Measurements from ENCODE around the gene MYO18A. TPM values are rescaled to one million over a fixed set of nuclear protein-coding genes. Genes with fewer than 3 reads are reported as not detected.

MYO18A gene
- total RNA-seq, 3 donors from 2014 or later (not counting 1 experiment from before 2014, with no cell fraction given), result 110 to 117 (median 115) TPM

DNA sequence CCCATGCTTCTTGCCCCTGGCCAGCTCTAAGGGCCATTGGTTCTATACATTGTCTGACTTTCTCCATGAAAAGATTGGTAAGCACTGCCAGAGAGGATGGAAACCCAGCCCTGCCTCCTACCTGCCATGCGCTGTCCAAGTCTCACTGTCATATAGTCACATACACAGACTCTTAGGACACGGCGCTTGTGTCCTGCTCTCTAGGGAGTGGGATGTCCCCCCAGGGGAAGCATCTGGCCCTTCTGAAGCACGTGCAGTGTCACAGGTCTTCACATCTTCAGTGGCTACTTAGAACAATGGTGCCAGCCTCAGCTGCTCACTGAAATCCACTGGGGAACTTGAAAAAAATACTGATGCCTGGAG, 38.7 kb downstream of the MYO18A start:
- peaks cover 56% of the 10 kb centered on the region for H3K4me1 ChIP-seq (ENCODE audit: control insufficient read depth, insufficient read depth, low read length)
- H3K27ac ChIP-seq (ENCODE audit: low read length), result peak overlapping the region; percentile 79
- no peak for ATAC-seq
- H3K27ac Mint-ChIP-seq, result peak overlapping the region; percentile 93 to 94
- TF ChIP-seq, protein P1, sequence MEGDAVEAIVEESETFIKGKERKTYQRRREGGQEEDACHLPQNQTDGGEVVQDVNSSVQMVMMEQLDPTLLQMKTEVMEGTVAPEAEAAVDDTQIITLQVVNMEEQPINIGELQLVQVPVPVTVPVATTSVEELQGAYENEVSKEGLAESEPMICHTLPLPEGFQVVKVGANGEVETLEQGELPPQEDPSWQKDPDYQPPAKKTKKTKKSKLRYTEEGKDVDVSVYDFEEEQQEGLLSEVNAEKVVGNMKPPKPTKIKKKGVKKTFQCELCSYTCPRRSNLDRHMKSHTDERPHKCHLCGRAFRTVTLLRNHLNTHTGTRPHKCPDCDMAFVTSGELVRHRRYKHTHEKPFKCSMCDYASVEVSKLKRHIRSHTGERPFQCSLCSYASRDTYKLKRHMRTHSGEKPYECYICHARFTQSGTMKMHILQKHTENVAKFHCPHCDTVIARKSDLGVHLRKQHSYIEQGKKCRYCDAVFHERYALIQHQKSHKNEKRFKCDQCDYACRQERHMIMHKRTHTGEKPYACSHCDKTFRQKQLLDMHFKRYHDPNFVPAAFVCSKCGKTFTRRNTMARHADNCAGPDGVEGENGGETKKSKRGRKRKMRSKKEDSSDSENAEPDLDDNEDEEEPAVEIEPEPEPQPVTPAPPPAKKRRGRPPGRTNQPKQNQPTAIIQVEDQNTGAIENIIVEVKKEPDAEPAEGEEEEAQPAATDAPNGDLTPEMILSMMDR (IDR thresholded peaks at IDR 0.05), result no peak
- no peaks in the 10 kb centered on the region for H3K9me3 ChIP-seq (ENCODE audit: control insufficient read depth, insufficient read depth, low read length)
- no peak for DNase-seq
- peak overlapping the region; percentile 93 for H3K4me3 Mint-ChIP-seq
- no peaks in the 10 kb centered on the region for H3K9me3 Mint-ChIP-seq
- no peaks in the 10 kb centered on the region for H3K27me3 ChIP-seq (ENCODE audit: control insufficient read depth, insufficient read depth, low read length)
- H3K27me3 Mint-ChIP-seq (ENCODE audit: low read depth in 2 of 2), result no peaks in the 10 kb centered on the region
- 28% methylated on average over 4 of the region's 4 CpGs for WGBS (ENCODE audit: insufficient coverage)
- H3K36me3 ChIP-seq (ENCODE audit: control insufficient read depth, insufficient read depth, low read length), result peaks cover 10% of the 10 kb centered on the region
- H3K4me3 ChIP-seq (ENCODE audit: low read length), result peak overlapping the region; percentile 56
- peaks cover 50 to 67% of the 10 kb centered on the region in 2 donors for H3K4me1 Mint-ChIP-seq
- H3K36me3 Mint-ChIP-seq, result no peaks in the 10 kb centered on the region
- intact Hi-C loops (cut with micrococcal nuclease), result loop anchor here (2.0 kb wide), 1 partner anchor 153 kb away; the partner anchor contains the start of gene NUFIP2

GRCh38 chr17:29140631-29141513, 39.3 kb downstream of the MYO18A start:
- peak overlapping the region; percentile 79 for H3K27ac ChIP-seq (ENCODE audit: low read length)
- peaks cover 56% of the 10 kb centered on the region for H3K4me1 ChIP-seq (ENCODE audit: control insufficient read depth, insufficient read depth, low read length)
- Mint-ChIP-seq H3K4me1 (peaks cover 50 to 65% of the 10 kb centered on the region in 2 donors), H3K36me3 (no peaks in the 10 kb centered on the region), H3K4me3 (peak overlapping the region; percentile 93), H3K27ac (peak overlapping the region; percentile 93 to 94), H3K27me3 (ENCODE audit: low read depth in 2 of 2) (no peaks in the 10 kb centered on the region), H3K9me3 (no peaks in the 10 kb centered on the region)
- H3K36me3 ChIP-seq (ENCODE audit: control insufficient read depth, insufficient read depth, low read length), result peaks cover 10% of the 10 kb centered on the region
- peak; percentile 45 to 78 (median 63) for ATAC-seq
- H3K4me3 ChIP-seq (ENCODE audit: low read length), result peak overlapping the region; percentile 56
- intact Hi-C loops (cut with micrococcal nuclease), result loop anchor here (2.0 kb wide), 1 partner anchor 154 kb away; the partner anchor contains the start of gene NUFIP2
- H3K27me3 ChIP-seq (ENCODE audit: control insufficient read depth, insufficient read depth, low read length), result no peaks in the 10 kb centered on the region
- WGBS (ENCODE audit: insufficient coverage), result 1% methylated on average over 14 of the region's 15 CpGs
- no peaks in the 10 kb centered on the region for H3K9me3 ChIP-seq (ENCODE audit: control insufficient read depth, insufficient read depth, low read length)
- TF ChIP-seq, protein P1 (IDR thresholded peaks at IDR 0.05), result no peak
- peak; percentile 44 to 77 for DNase-seq

DNA sequence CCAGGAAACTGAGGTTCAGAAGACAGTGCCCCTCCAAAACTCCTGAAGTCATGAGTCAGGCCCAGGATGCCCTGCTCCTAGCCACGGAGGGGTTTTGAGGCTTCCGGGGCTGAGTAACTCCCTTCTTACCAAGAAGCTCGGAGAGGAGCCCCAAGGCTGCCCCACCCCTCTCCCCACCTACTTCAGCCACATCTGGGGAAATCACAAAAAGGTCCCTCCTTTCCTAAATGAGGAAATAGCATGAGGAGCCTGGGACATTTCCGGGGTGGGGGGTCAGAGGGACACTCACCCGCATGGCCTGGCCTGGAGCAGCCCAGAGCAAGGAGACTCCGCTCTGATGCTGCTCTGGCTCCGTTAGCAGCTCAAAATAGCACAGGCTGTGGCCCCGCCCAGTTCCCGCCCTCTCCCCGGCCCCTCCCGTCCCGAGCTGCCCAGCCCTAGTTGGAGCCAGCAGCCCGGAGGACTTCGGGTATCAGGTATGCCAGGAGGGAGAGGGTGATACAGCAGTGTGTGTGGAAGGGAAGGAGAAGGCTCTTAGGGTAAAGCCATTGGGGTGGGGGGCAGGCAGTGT, 40.1 kb downstream of the MYO18A start:
- ATAC-seq (peak; percentile 63 to 78 (median 70)), DNase-seq (peak; percentile 65 to 85)
- H3K36me3 ChIP-seq (ENCODE audit: control insufficient read depth, insufficient read depth, low read length), result peaks cover 15% of the 10 kb centered on the region
- Mint-ChIP-seq H3K4me1 (peaks cover 43 to 58% of the 10 kb centered on the region in 2 donors), H3K36me3 (no peaks in the 10 kb centered on the region), H3K9me3 (no peaks in the 10 kb centered on the region), H3K27ac (peak overlapping the region; percentile 93 to 94), H3K27me3 (ENCODE audit: low read depth in 2 of 2) (no peaks in the 10 kb centered on the region), H3K4me3 (peak overlapping the region; percentile 93)
- intact Hi-C loops (cut with micrococcal nuclease), result loop anchor here (2.0 kb wide), 1 partner anchor 155 kb away; the partner anchor contains the start of gene NUFIP2
- peak overlapping the region; percentile 56 for H3K4me3 ChIP-seq (ENCODE audit: low read length)
- peak overlapping the region; percentile 79 for H3K27ac ChIP-seq (ENCODE audit: low read length)
- no peaks in the 10 kb centered on the region for H3K9me3 ChIP-seq (ENCODE audit: control insufficient read depth, insufficient read depth, low read length)
- TF ChIP-seq, protein P1 (IDR thresholded peaks at IDR 0.05), result no peak
- H3K4me1 ChIP-seq (ENCODE audit: control insufficient read depth, insufficient read depth, low read length), result peaks cover 48% of the 10 kb centered on the region
- WGBS (ENCODE audit: insufficient coverage), result 0% methylated on average over 14 of the region's 14 CpGs
- no peaks in the 10 kb centered on the region for H3K27me3 ChIP-seq (ENCODE audit: control insufficient read depth, insufficient read depth, low read length)

All from natural killer cell (primary cell).